HepG2 (cell line): ENCODE results near the gene TRIM10. TPM values are rescaled to one million over a fixed set of nuclear protein-coding genes. Genes with fewer than 3 reads are reported as not detected.

ENCODE experiments used
- DMAP1 ChIP-seq: IDR thresholded peaks from 2 replicates; pipeline ENCODE4 v1.6.1; 2016
- DPF2 ChIP-seq: sonication (generic); formaldehyde crosslinking; IDR thresholded peaks from 2 replicates; pipeline ENCODE4 v1.4.0; 2020; ENCODE audit warnings: mild to moderate bottlenecking, low read depth, missing genetic modification reagents, borderline replicate concordance
- FUBP1 ChIP-seq: sonication (generic); formaldehyde crosslinking; IDR thresholded peaks from 2 replicates; pipeline ENCODE4 v1.5.1; 2020; ENCODE audit warnings: missing genetic modification reagents, mild to moderate bottlenecking, borderline replicate concordance
- HIC2 ChIP-seq: sonication (generic); formaldehyde crosslinking; IDR thresholded peaks from 2 replicates; pipeline ENCODE4 v1.9.0; 2022; ENCODE audit warnings: low read depth, missing genetic modification reagents
- LBX2 ChIP-seq: sonication (generic); formaldehyde crosslinking; IDR thresholded peaks from 2 replicates; pipeline ENCODE4 v1.5.0; 2020; ENCODE audit warnings: missing genetic modification reagents, mild to moderate bottlenecking, borderline replicate concordance
- MEIS2 ChIP-seq: sonication (generic); formaldehyde crosslinking; IDR thresholded peaks from 2 replicates; pipeline ENCODE4 v1.9.0; 2021; ENCODE audit warnings: mild to moderate bottlenecking, missing genetic modification reagents
- NR2C2 ChIP-seq: sonication (generic); formaldehyde crosslinking; IDR thresholded peaks from 2 replicates; pipeline ENCODE4 v1.4.0; 2020; ENCODE audit warnings: missing genetic modification reagents, mild to moderate bottlenecking, moderate library complexity, borderline replicate concordance
- PCBP2 ChIP-seq: fragments of 200-400 bp; formaldehyde crosslinking; optimal IDR thresholded peaks from 2 replicates; pipeline ENCODE3; 2018; ENCODE audit warnings: low read length, low read depth; ENCODE audit not compliant: poor library complexity, severe bottlenecking
- SP1 ChIP-seq, 2 experiments: fragments of 450-650 bp in 1 of 2; sonication (generic) in 1 of 2; formaldehyde crosslinking in 1 of 2; IDR thresholded peaks; 2 replicates each; pipeline versions ENCODE4 v1.4.0 to v1.6.1; 2016 to 2020; ENCODE audit warnings: missing genetic modification reagents in 1 of 2
- SPEN ChIP-seq: sonication (generic); formaldehyde crosslinking; IDR thresholded peaks from 2 replicates; pipeline ENCODE4 v1.5.1; 2020; ENCODE audit warnings: low read depth, mild to moderate bottlenecking, missing genetic modification reagents
- U2AF2 ChIP-seq: fragments of 200-400 bp; formaldehyde crosslinking; IDR thresholded peaks from 2 replicates; pipeline ENCODE4 v1.6.1; 2017; ENCODE audit warnings: low read depth, mild to moderate bottlenecking, low read length
- ZNF274 ChIP-seq: sonication (generic); formaldehyde crosslinking; IDR thresholded peaks from 2 replicates; pipeline ENCODE4 v1.5.1; 2020; ENCODE audit warnings: mild to moderate bottlenecking, missing genetic modification reagents
- ZNF317 ChIP-seq: sonication (generic); formaldehyde crosslinking; IDR thresholded peaks from 2 replicates; pipeline ENCODE4 v1.5.0; 2020; ENCODE audit warnings: mild to moderate bottlenecking, missing genetic modification reagents
- ZNF407 ChIP-seq: sonication (generic); formaldehyde crosslinking; IDR thresholded peaks from one replicate; pipeline ENCODE4 v1.5.1; 2020; ENCODE audit warnings: mild to moderate bottlenecking, missing genetic modification reagents; ENCODE audit errors: not compliant biosample characterization
- ZNF616 ChIP-seq: sonication (generic); formaldehyde crosslinking; IDR thresholded peaks from 2 replicates; pipeline ENCODE4 v1.5.0; 2020; ENCODE audit warnings: low read depth, mild to moderate bottlenecking, missing genetic modification reagents
- ZNF773 ChIP-seq: sonication (generic); formaldehyde crosslinking; IDR thresholded peaks from 2 replicates; pipeline ENCODE4 v1.4.0; 2020; ENCODE audit warnings: missing genetic modification reagents, borderline replicate concordance
- ZSCAN20 ChIP-seq: sonication (generic); formaldehyde crosslinking; IDR thresholded peaks from 2 replicates; pipeline ENCODE4 v1.4.0; 2020; ENCODE audit warnings: missing genetic modification reagents, mild to moderate bottlenecking, borderline replicate concordance
- polyA plus RNA-seq, 8 experiments: library from polyadenylated mRNA; depleted of rRNA in 3 of 8; stranded (reverse) in 7 of 8; unstranded in 1 of 8; fragments of >200 nt; fragmentation: Illumina TruSeq in 4 of 8; extraction: Trizol in 4 of 8; gene quantifications; 2 replicates each; pipeline versions ENCODE4 v1.2.1 to v1.2.3, GENCODE V29; 2011 to 2016; ENCODE audit warnings: low read depth in 4 of 8, missing spikeins in 1 of 8, mixed read lengths in 1 of 8; ENCODE audit not compliant: insufficient read depth in 1 of 8
- total RNA-seq, 5 experiments: library from RNA; depleted of rRNA; stranded (reverse); fragments of >200 nt; fragmentation: Illumina TruSeq; extraction: Trizol; gene quantifications; 2 replicates each; pipeline ENCODE4 v1.2.3, GENCODE V29; 2016; ENCODE audit warnings: low read depth in 1 of 5

Gene TRIM10
- total and polyA plus RNA-seq, 2 of the 13 experiments (the other 11 are each of a cell fraction or from before 2014, with no cell fraction given), result 4.1 to 6.8 TPM

GRCh38 chr6:30102414-30102969, 58.5 kb downstream of the TRIM10 start (continued):
- no peak for TF ChIP-seq ZNF407 (CRISPR knock-in tag)
- TF ChIP-seq SP1 (IDR thresholded peaks at IDR 0.05), result no peak
- TF ChIP-seq SP1 (CRISPR knock-in tag; IDR thresholded peaks at IDR 0.05), result no peak
- TF ChIP-seq SPEN (CRISPR knock-in tag), result no peak
- no peak for TF ChIP-seq ZNF773 (CRISPR knock-in tag)
- TF ChIP-seq DMAP1, result no peak; the same call in 1 of the 2 replicates
- TF ChIP-seq PCBP2, result no peak
- TF ChIP-seq ZNF616 (CRISPR knock-in tag), result no peak
- no peak for TF ChIP-seq HIC2 (CRISPR knock-in tag)
- TF ChIP-seq ZNF317 (CRISPR knock-in tag), result no peak
- TF ChIP-seq LBX2 (CRISPR knock-in tag), result no peak
- TF ChIP-seq DPF2 (CRISPR knock-in tag), result 0 out of 2 replicates have a peak, but pooled peaks have one; percentile 28
- TF ChIP-seq ZSCAN20 (CRISPR knock-in tag), result no peak
- TF ChIP-seq ZNF274 (CRISPR knock-in tag), result no peak
- no peak for TF ChIP-seq NR2C2 (CRISPR knock-in tag)
- TF ChIP-seq FUBP1, result no peak
- TF ChIP-seq MEIS2, result no peak
- no peak for TF ChIP-seq U2AF2
